ENCODE results near the gene TBCEL.
"Not testable (repeated sequence)": the region's sequence is repeated elsewhere in the genome, so short reads cannot be mapped to it uniquely, and the experiment has no call there.

TBCEL gene

GRCh38 chr11:121023848-121024751 lies at the start of gene TBCEL:
TBCEL (plus strand) TSS chr11:121024102; CDS start chr11:121045691, 21,589 bp downstream.
- peak; percentile 90 for DNase-seq

GRCh38 chr11:120974466-120974865 lies 49.4 kb upstream of the TBCEL start:
- no peak for DNase-seq

- DNase-seq = no peak
Measured at GRCh38 chr11:120974965-120975364, 48.9 kb upstream of the TBCEL start.

- DNase-seq = no peak
Measured at GRCh38 chr11:120977266-120978137, 46.4 kb upstream of the TBCEL start.

GRCh38 chr11:120978701-120979100 lies 45.2 kb upstream of the TBCEL start:
- no peak for DNase-seq

GRCh38 chr11:120985718-120986569 lies 38.0 kb upstream of the TBCEL start:
- DNase-seq = peak; percentile 20

GRCh38 chr11:120988603-120989002 lies 35.3 kb upstream of the TBCEL start:
- DNase-seq = no peak

- DNase-seq = no peak
Measured at GRCh38 chr11:120991830-120992686, 31.8 kb upstream of the TBCEL start.

GRCh38 chr11:120994091-120994859 lies 29.6 kb upstream of the TBCEL start:
- no peak for DNase-seq

GRCh38 chr11:120995184-120995583 lies 28.7 kb upstream of the TBCEL start:
- no peak for DNase-seq

- DNase-seq = no peak
Measured at GRCh38 chr11:120996973-120997372, 26.9 kb upstream of the TBCEL start.

GRCh38 chr11:120998581-120998980 lies 25.3 kb upstream of the TBCEL start:
- no peak for DNase-seq

GRCh38 chr11:121004206-121004840 lies 19.6 kb upstream of the TBCEL start:
- no peak for DNase-seq

GRCh38 chr11:121006922-121007321 lies 17.0 kb upstream of the TBCEL start:
- DNase-seq = no peak

GRCh38 chr11:121008551-121008950 lies 15.4 kb upstream of the TBCEL start:
- no peak for DNase-seq

GRCh38 chr11:121012091-121012490 lies 11.8 kb upstream of the TBCEL start:
- no peak for DNase-seq

GRCh38 chr11:121018746-121019145 lies 5.2 kb upstream of the TBCEL start:
- DNase-seq = no peak

GRCh38 chr11:121021718-121022117 lies 2.2 kb upstream of the TBCEL start:
- DNase-seq = not testable (repeated sequence)

- no peak for DNase-seq
Measured at GRCh38 chr11:121024989-121025388, 1.1 kb downstream of the TBCEL start.

GRCh38 chr11:121029153-121029552 lies 5.3 kb downstream of the TBCEL start:
- no peak for DNase-seq
